GM12892 (cell line): Measurements from ENCODE around the gene MC3R.

Experiments
- POLR2A ChIP-seq: IDR thresholded peaks from 2 replicates; pipeline ENCODE4 v1.6.1; 2011; ENCODE audit warnings: low read depth, low read length, control low read depth
- POLR2AphosphoS5 ChIP-seq: IDR thresholded peaks from 2 replicates; pipeline ENCODE4 v1.6.1; 2011; ENCODE audit warnings: low read depth, low read length, control low read depth

DNA sequence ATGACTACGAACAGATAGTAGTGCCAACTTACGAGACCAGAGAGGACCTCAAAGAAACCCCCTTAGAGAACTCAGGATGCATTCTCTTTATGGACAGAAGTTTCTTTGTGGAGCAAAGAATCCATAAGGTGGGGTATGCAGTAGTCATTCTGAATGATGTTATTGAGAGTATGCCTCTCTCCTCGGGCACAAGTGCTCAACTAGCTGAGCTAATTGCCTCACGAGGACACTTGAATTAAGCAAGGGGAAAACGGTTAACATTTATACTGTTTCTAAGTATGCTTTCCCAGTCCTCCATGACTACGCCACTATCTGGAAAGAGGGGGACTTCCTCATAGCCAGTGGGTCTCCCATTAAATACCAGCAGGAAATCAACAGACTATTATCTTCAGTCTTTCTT, 25.6 kb downstream of the MC3R start:
- TF ChIP-seq POLR2A: no peak
- no peak for TF ChIP-seq POLR2AphosphoS5
